Activated T-helper 1 cell treated with anti-CD3 and anti-CD28 coated beads, Interleukin-2, amount 50 U/mL, for 16 hours (primary cell): ENCODE measurements around the gene UEVLD.
A peak's percentile ranks its signal among the peaks of the same experiment; 100 is the strongest.
"Not testable (repeated sequence)": the region's sequence is repeated elsewhere in the genome, so short reads cannot be mapped to it uniquely, and the experiment has no call there.

Experiments
- DNase-seq, 2 donors: peaks; one replicate each; pipeline ENCODE4 v3.0.0-alpha.2; 2020; ENCODE audit warnings: low read depth in 1 of 2, low spot score in 1 of 2

UEVLD gene

DNA sequence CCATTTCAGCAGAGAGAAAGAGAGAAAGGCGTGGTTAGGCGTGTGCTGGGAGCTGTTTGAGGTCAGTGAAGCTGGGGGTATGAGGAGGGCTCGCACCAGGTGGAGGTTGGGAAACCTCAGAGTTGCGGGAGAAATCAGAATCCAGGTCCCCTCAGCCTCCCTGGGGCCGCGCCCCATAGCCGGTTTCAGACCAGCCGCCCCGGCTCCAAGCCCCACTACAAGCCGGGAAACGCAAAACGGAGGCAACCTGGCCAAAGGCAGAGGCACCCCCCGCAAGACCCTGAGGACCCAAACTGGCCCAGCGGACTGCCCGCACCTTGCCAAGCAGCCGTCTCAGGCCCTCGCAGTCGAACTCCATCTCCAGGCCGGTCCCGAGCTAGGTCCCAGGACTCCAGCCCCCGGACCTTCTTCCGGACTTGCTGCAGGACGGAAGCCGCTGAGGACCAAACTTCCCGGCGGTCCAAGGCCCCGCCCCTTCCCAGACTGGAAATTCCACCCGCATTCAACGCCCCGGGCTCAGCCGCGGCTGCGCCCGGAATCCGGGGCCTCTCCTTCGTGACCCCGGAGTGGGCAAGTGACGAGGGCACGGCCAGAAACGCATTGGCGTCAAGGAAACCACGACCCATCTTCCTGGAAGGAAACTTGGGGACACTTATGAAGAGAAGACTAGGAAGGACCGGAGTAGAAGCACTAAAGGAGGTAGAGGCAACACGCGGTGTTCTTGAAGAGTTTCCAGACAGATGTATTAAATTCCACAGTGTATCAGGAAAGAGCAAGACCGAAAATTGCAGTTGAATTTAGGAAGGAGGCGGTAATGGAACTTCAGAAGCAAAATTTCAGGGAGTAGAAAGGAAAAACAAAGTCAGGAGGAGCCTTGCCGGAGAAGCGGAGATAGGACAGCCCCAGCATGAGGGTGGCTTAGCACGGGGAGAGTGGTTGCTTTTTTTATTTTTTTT, at the start of gene UEVLD:
UEVLD (minus strand) TSS at position 438 of the 956 bp plus-strand sequence; CDS start at position 358, 80 bp downstream.
- DNase-seq = peak; percentile 20 to 53

DNA sequence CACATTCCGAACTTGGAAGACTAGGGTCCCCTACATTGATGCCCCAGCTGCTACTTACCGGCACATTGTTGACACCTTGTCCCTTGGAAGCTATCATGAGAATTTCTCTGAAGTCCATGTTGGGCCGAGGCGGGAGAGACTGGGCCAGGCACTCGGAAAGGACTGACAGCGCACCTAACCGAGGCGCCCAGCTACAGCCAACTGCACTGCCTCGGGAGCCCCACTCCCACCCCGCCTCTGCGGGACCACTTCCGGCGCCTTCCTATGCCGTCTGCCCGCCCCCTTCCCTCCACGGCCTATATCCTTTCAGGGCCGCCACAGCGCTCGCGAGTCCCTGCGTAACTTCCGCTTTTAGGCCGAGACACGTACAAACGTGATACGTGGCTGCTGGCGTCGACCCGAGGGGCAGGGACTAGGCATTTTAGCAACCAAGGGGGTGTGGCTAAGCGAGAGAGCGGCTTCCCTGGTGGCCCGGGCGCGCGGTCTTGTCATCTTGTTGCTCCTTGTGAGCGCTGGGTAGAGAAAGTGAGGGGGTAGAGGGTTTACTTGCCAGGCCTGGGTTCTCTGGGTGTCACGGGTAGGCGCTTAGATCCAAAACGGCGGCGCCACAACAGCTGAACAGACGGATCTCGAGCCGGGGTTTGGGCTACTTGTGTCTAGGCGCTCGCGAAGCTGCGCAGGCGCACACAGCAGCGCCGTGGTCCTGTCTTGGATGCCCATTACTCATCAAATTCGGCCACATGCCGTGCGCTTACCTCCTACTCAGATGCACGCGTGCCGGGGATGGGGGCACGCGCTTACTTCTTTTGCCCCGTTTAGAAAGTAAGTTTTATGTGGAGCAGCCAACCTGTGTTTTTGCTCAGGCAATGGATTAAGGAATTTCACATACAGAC, 45.9 kb upstream of the UEVLD start, which contains the start of gene SPTY2D1:
SPTY2D1 (minus strand) TSS at position 203 of the 893 bp plus-strand sequence; CDS start at position 118, 85 bp downstream.
- DNase-seq = peak; percentile 94 to 96

DNA sequence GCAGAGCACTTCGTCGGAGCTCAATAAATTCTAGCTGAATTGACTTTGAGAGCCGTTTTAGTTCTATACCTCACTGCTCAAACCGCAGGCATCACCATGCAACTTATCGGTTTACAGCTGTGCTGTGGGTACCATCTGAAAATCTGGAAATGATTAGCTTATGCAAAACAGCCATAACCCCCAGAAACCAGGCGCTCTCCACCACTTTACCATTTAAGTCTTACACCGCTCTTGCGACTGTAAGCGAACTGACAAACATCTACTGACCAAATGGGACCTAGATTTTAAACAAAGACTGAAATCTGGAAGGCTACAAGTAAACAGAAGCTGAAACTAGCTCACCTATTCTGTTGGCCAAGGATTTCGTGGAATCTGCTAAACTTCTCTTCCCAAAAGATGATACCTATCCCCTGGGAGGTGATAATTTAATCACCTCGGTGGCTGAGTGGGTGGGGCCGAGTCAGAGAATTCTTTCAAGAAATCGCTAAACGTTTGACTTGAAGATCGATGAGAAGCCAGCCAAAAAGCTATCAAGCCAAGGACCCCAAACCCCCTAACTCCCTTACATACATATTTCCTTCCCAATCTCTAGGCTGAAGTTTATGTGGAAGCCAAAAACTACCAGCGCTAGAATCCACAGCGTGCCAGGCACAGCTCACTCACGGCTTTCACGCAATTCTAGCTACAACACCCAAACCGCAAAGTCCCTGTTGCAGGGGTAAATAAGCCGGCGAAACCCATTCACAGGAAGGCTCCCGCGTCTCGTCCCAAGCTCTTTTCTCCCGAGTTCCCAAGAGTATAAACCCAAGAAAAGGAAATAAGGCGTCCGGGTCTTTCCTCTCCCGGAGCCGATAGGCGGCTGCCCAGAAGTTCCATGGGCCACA, 45.0 kb upstream of the UEVLD start:
- DNase-seq = no peak

DNA sequence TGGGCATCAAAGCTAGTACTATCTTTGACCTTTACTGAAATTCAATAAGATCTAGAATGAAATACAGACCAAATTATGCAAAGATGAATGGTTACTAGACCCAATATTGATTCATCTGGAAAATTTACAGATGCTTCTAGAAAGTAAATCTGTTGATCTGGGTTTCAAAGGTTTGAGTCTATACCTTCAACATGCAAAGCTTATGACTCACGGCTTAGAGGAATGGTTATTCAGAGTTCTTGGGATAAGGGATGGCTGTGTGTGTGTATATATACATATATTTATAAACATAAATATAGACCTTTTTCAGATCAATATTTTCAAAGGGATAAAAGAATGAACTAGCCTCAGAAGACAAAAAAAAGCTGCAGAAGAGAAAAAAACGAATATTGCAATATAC, 44.3 kb upstream of the UEVLD start:
- no peak for DNase-seq

DNA sequence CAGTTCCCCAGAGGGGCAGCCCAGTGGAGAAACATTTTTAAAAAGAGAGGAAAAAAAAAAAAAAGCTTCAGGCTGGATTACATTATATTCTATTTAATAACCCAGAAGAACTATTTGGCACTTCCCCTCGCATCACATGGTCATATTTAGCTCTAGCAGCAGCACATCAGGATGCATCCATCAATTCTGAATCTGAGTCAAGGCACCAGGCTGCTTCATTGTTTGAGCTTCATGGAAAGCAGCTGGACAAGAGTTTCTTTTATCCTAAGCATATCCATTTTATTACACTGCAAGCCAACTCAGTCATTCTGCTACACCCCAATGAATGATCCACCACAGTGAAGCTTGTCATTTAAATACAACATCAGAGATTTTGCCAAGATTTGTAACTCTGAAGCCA, 35.6 kb upstream of the UEVLD start:
- DNase-seq = no peak

DNA sequence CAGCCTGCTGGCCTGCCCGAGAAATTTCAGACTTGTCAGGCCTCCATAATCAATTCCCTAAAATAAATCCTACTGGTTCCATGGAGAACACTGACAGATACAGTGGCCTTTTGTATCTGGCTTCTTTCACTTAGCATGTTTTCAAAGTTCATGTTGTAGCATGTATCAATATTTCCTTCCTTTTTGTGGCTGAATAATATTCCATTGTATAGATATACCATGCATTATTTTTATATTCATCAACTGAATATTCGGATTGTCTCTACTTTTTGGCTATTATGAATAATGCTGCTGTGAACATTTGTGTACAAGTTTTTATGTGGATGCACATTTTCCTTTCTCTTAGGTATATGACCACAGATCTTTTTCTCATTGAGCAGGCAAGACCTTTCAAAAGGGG, 35.2 kb upstream of the UEVLD start:
- DNase-seq = no peak

- DNase-seq = no peak
Measured at GRCh38 chr11:18618342-18619025, 29.9 kb upstream of the UEVLD start.

DNA sequence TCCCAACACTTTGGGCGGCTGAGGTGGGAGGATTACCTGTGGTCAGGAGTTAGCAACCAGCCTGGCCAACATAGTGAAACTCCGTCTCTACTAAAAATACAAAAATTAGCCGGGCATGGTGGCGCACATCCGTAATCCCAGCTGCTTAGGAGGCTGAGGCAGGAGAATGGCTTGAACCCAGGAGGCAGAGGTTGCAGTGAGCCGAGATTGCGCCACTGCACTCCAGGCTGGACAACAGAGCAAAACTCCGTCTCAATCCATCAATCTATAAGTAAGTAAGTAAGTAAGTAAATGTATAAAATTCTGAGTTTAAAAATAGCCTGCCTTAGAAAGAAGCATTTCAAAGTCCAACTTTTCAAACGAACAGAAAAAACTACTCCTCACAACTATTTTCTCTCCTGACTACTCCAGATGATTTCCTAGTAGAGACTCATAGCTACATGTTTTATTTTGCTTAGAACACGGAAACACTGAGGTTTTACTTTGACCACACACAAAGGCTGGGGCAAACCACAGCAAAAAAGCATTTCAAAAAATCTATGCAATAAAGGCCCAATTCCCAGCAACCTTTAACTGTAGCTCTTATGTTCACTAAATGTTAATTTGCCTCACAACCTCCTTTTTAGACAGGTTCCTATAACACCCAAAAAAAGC, 29.3 kb upstream of the UEVLD start:
- no peak for DNase-seq

DNA sequence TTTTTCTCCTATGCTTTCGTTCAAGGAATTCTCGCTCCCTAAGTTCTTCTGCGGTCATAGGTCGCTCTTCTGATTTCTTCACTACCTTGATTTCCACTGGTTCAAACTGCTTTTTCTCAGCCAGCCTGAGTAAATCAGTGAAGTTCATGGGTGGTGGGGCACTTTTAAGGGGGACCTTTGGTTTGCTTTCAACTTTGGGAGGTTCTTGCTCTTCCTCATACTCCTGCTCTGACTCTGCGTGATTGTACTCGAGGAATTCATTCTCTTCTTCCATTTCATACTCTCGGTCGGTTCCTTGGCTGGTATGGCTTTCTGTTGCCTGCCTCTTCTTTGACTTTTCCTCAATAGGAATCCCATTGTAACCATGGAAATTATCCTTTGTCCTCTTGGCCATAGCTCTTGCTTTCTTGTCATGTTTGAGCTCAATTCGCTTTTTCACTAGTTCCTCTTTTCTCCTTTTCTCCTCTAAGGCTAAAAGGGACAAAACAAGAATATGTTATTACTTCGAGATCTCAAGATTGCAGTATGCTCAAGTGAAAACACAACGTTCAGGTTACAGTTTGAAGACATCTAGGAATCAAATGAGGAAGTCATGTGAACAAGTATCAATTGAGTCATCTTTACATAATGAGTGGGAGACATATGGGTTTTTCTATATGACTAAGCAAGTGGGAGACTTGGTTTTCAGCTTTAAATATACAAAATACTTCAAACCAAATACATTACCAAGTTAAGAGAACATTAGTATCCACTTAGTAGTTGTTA, 27.3 kb upstream of the UEVLD start:
- DNase-seq = no peak

DNA sequence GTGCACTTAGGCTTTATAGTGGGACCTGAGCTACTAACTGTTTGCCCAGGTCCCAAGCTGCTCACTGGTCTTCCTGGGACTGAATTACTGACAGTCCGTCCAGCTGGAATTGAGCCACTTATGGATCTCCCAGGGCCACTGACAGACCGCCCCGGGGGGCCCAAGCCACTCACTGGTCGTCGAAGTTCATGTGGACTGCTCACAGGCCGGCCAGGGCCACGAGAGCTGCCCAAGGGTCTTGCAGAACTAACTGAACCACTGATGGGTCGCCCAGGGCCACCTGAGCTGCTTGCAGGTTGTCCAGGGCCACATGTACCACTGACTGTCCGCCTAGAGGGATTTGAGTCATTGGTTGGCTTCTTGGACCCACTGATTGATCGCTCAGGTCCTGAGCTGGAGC, 26.1 kb upstream of the UEVLD start:
- DNase-seq = no peak

DNA sequence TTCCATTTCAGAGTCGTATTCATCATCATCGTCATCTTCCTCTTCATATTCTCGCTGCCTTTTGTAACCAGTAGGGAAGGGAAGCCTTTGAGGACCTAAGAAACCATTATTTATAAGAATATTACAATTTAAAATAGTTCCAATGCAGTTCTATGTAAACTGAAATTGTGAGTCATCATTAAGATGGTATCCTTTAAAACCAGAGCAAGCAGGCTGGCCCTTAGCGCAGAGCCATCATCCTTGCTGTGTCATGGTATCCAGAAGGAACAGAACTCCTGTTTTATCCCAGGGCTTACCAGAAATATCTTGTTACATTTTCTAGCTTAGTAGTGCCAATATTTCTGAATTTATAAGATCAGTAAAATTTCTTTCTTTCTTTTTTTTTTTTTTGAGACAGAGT, 23.9 kb upstream of the UEVLD start:
- DNase-seq = no peak

DNA sequence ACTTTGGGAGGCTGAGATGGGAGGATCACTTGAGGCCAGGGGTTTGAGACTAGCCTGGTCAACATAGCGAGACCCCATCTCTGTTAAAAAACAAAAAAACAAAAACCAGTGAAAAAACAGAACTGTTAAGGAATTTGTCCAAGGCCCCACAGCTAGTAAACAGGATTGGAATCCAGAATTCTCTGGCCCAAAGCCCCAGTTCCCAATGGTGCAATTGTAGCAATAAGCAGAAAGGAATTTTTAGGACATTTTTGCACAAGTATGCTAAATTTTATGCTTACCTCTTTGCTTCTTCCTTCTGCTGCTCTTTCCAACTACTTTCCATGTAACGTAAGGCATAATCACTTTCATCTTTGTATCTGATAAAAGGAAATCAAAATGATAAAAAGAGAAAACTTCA, 22.7 kb upstream of the UEVLD start:
- no peak for DNase-seq

DNA sequence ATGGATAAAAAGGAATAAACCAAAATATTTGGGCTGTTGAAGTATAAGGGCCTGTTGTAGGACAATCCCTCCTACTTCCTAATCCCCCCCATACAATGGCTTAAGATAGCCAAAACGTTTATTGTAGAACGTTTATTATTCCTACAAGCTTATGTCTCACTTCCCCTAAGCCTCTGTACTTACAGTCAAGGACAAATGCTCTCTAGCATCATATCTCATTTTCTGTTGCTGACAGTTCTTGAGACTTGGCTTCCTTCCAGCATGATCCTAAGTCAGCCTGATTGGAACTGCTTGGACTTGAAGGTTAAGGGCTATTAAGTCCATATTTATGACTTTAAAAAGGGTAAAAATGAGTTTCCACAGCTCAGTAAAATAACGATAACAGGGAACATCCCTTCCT, 19.8 kb upstream of the UEVLD start:
- no peak for DNase-seq

DNA sequence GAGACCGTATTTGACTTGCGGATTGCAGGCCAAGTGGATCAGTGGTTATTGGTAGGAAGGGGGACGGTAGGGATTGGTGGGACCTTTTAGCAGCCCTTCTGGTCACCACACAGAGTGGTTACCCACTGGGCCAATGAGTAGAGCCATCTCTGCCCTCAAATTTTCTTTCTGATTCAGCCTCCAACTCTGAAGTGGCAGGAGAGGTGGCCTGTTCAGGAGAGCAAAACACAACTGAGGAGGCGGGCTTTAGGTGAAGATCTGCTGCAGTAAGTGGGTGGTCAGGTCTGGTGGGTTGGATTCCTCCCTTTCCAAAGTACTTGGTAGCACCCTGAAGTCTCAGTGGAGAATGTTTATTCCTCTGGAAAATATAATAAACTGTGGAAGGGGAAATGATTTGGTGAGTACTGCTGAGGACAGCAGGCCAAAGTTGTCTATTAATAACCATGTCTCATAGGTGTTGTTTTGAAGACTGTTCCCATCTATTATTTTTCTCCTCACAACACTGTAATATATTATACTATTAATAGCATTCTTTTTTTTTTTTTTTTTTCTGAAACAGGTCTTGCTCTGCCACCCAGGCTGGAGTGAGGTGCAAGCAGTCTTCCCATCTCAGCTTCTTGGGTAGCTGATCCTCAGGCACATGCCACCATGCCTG, 12.5 kb upstream of the UEVLD start:
- DNase-seq = no peak

DNA sequence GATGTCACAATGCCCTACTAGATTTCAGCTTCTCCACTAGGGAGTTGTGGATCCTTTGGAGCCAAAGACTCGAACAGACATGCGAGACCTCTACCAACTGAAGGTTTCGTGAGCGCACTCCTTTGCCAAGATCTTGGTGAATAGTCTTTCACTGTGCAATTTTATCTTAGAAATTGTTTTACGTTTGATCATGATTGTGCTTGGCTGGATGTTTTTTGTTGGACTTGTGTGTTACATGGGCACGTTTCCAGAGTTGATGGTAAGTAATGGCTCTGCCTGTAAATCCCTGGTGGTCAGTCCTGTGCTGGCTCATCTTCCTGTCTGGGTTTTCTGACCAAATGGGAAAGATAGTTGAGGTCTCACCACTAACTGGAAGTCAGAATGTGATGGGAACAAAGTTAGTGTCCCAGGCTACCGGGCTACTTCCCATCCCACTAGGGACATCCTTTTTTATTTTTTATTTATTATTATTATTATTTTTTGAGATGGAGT, 11.3 kb upstream of the UEVLD start, which contains the start of gene MISFA:
MISFA (plus strand) TSS at position 51 of the 492 bp plus-strand sequence; CDS start at position 191, 140 bp downstream.
- DNase-seq = no peak

GRCh38 chr11:18594999-18595749, 6.6 kb upstream of the UEVLD start:
- no peak for DNase-seq

- DNase-seq = not testable (repeated sequence)
Measured at GRCh38 chr11:18594088-18594487, 5.6 kb upstream of the UEVLD start.
